OCI-M2 (cell line): ENCODE results near the gene RIMS3.
"Not testable (repeated sequence)": the region's sequence is repeated elsewhere in the genome, so short reads cannot be mapped to it uniquely, and the experiment has no call there.

Experiments used
- DNase-seq: peaks from one replicate; lab custom pipeline; 2025; ENCODE audit not compliant: unreplicated experiment; lab: John Stamatoyannopoulos, UW

RIMS3 gene

DNA sequence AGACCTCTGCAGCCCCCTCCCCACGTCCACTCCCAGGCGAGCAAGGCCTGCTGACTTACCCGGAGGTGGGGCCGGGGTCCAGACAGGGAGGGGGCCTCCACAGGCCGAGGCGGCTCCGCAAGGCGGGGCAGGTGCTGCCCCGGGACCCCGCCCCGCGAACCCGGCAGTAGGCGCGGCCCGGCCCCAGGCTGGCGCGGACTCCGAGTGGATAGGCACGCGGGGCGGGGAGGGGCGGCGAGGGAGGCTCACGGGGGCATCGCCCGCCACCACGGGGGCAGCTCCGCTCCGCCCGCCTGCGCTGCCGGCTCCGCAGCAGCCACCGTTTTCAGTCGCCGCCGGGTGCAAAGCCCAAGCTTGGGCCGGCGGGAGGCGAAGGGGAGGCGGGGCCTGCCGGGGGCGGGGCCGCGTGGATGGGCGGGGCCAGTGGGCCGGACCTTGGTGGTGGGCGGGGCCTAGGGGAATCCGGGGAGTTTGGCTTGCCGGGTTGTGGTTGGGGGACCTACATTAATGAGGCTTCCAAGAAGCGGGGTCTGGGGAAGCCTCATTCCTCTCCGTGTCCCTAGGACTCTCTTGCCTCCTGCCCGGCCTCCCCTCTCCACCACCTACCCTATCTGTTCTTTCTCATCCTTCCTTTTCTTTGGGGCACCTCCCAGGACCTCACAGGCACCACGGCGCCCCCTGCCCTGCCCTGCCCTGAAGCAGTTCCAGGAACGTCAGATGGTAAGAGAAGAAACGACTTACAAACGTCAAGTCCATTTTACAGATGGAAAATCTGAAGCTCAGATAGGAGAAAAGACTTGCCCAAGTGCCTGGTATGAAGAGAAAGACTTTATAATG, at the start of gene RIMS3:
TSS of gene RIMS3 (minus strand) at position 348 of the 837 bp plus-strand sequence. CDS start 23,757 bp downstream, outside the sequence.
- DNase-seq = peak; percentile 70

DNA sequence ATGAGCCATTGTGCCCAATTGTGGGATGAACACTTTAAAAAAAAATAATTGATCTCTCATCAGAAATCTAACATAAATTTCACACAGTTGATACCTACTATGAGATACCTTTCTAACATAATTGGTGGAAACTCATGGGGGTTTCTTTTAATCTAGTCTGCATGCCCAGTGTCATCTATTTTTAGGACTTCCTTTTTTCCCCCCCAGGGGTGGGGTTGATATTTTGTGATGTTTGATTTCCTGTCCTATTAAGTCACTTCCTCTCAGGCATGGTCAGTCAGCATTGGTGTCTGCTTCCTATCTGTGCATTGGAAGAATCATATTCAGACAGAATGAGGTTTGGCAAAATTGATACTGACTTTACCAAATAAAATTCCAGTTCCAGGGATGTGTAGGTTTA, 47.5 kb upstream of the RIMS3 start:
- no peak for DNase-seq

- DNase-seq = no peak
Measured at GRCh38 chr1:40712405-40712944, 47.0 kb upstream of the RIMS3 start.

DNA sequence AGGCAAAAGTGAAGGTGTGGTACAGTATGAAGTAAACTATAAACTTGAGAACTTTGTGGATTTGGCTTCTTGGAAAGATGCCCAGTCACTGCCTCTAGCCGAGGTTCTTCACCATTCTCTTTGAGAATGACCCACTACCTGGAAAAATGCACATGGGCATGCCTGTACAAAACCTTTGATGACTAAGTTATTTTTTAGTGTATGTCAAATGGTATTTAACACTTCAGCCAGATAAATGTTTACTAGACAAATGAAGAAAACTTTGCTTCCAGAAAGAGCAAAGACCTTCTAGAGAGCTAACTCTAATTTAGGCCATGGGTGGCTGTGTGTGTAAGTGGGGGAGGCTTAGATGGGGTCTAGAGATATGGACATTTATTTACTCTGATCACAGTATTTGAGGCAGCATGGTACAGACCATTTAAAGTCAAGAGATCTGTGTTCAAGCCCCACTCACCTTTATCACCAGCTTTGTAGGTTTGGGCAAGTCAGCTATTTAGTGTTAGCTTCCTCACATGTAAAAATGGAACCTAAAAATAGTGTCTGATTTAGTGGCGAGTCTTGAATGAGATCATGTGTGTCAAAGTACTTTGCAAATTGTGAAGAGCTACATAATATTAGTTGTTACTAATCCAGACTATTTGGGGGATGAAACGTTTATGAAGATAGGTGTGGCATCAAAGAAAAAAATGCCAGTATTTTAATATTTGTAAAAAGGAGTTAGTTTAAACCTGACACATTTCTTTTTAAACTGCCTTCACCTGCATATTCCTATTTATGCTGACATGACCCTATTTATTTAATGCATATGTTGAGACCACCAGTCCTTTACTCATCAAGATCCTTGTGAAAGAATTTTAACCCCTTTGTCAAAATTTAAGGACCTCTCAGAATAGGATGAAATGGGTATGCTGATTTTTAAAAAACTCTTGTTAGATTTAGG, 46.3 kb upstream of the RIMS3 start:
- no peak for DNase-seq

DNA sequence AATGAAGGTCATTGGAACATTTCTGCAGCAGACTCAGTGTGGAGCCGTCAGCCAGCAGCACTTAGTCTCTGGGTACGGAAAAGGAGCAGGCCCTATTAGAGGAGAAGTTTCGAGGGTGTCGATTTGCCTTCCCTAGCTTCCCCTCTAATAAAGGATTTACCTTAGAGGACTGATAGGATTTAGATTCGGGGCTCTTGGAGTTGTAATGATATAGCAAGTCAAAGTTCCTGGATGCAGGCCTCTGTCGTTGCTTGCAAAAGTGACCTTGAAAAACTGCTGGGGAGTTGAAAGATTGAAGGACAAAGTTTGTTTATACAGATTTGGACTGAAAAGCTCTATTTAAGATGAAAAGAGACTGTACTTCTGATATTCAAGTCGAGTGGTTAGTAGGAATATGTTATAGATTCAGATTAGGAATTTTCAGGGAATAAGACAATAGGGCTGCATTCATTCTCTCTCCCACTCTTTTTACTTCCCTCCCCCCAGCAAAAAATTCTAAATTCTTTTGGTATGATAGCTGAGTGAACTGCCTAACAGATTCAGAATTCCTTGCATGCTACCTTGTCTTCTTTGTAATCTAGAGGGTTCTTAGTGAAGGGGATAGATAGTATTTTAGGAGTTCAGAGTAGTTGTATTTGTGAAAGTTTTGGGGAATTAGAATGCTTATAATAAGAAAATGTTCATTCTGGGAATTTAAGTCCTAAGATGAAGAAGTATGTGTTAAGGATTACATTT, 45.3 kb upstream of the RIMS3 start:
- DNase-seq = no peak

DNA sequence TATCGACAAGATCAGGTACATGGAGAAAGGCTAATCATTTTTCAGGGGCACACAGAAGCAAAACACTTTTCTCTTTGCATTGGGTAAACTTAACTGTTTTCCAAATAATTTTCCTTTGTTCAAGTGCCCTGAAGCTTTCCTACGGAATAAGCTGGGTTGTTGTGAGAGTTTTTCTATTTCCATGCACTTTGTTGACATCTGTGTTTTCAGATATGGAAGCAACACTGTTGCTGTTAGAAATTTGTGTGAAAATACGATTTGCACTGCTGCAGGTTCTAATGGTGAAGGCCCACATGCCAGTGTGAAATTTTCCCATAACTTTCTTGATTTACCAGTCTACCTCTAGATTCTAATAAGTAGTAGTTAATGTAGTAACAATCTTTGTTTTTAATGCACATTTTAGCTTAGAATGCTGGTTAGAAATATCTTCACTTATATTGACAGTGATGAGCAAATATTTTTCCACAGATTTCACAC, 44.4 kb upstream of the RIMS3 start:
- no peak for DNase-seq

GRCh38 chr1:40709100-40709801, 43.8 kb upstream of the RIMS3 start:
- DNase-seq = peak; percentile 85

GRCh38 chr1:40708750-40709099, 43.2 kb upstream of the RIMS3 start:
- no peak for DNase-seq

DNA sequence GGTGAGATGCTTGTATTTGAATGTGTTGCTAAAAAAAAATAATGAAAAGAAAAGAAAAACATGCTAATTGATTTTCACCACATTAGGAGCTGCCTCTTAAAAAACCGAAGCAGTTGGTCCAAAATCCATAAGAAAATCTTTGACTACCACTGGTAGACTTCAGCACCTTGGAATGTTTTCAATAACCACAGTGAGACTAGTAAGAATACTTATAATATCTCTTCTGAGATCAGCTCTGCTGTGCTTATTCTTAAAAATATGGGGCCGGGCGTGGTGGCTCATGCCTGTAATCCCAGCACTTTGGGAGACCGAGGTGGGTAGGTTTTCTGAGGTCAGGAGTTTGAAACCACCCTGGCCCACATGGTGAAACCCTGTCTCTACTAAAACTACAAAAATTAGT, 41.1 kb upstream of the RIMS3 start:
- no peak for DNase-seq

DNA sequence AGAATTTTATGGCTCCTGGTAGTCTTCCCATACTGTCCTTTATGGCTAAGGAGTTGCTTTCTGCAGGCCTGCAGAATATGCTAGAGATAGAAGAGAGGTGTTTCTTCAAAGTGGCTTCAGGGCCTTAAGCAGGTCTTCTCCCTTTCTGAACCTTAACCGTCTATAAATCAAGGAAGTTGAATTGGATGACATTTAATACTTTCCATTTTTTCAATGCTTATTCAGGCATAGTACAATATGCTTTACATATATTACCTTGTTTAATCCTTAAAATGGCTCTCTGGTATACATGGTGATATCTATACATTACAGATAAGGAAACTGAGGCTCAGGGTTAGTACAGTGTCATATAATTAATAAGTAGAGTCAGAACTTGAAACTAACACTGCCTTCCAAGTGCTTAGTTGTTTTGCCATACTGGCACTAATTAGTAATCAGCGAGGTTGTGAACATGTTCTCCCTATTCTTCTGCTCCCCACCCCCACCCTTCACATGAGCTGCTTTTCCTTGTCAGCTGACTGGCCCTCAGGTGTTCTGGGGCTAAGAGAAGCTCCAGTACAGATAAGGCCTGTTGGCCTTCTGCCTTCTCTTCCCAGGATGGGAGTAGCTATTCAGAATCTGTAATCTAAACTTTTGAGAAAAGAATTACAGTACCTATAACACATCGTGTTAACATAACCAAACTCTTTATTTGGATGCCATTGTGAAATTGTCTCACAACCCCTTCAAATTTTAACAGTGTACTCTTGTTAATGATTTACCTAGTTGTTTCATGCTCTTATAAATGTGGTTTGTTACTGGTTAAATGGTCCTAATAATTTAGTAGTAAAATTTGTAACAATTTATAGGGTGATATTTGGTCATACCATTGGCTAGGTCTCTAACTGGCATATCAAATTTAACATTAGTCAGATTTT, 39.6 kb upstream of the RIMS3 start:
- no peak for DNase-seq

DNA sequence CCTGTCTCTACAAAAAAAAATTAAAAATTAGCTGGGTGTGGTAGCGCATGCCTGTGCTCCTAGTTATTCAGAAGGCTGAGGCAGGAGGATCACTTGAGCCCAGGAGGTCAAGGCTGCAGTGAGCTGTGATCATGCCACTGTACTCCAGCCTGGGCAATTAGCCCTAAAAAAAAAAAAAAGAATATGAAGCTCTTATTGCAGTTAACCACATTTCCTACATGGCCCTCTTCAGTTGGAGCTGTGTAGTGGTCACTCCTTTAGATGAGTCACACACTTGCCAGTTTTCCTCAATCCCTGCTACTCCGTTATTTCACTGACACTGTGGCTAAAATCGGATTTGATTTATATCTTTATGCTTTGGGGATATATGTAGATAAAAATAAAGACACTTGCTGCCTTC, 37.8 kb upstream of the RIMS3 start:
- DNase-seq = no peak

- not testable (repeated sequence) for DNase-seq
Measured at GRCh38 chr1:40702810-40703209, 37.3 kb upstream of the RIMS3 start.

DNA sequence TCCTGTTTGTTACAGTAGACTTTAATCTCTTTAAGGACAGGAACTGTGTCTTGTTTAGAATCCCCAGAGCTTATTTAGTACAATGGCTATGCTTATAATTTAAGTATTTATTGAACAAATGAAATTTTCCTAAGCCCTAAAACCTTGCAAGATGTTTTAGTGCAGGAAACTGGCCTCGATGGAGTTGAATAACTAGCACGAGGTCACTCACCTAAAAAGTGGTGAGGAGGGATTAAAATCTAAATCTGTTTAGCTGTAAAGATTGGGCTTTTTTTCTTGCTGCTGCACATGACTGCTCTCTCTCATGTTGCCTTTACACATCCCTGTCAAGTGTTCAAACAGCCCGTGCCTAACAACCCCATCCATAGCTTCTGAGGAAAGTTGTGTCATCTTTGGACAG, 36.2 kb upstream of the RIMS3 start:
- no peak for DNase-seq

DNA sequence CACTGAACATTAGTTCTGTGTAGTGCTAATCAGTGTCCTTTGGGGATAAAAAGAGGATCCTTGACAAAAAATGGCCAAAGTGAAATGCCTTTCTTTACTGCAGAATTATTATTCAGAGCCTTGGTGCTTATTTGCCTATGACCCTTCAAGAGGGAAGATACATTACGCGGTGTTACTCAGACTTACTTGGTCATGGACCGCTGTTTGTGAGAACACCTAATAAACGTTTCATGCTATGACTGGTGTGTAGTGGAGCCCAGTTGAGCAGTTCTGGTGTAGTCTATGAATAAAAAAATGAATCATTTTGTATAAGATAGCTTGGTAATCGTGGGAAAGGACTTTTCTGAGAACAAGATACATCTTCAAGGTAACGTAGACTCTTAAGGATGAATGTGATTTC, 34.3 kb upstream of the RIMS3 start:
- no peak for DNase-seq

DNA sequence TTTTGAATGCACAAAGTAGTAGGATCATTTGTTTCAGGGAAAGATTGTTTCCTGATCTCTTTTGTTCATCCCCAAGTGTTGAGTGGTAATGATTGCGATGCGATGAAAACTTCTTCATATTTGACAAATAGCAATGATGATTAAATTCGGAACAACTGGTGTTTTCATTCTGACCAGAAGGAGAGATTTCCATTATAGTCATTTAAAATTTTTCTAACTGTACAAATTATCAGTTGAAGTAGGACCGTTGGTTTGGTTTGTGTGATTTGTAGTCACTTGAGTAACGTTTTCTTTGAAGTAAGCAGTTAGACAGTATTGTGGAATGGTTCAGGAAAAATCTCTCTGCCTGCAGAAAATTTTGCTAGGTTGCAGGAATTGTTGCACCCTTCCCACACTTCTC, 32.0 kb upstream of the RIMS3 start:
- no peak for DNase-seq

DNA sequence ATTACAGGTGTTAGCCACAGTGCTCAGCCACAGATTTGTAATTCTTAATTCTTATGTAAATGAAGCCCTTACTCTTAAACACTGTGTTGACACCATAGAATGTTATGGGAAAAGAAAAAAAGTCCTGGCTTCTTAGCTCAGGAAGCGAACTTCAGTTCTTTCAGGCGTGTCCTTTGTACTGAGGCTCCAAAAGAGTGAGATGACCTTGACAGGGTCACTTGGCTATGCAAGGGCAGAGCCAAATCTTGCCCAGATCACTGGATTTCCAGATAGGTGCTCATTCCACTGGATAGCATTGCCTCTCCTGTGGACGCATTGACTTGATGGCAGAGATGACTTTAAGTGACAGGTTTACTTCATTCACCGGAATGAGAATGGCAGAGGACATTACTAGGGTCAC, 30.8 kb upstream of the RIMS3 start:
- DNase-seq = no peak

- DNase-seq = no peak
Measured at GRCh38 chr1:40694353-40694874, 28.9 kb upstream of the RIMS3 start.

DNA sequence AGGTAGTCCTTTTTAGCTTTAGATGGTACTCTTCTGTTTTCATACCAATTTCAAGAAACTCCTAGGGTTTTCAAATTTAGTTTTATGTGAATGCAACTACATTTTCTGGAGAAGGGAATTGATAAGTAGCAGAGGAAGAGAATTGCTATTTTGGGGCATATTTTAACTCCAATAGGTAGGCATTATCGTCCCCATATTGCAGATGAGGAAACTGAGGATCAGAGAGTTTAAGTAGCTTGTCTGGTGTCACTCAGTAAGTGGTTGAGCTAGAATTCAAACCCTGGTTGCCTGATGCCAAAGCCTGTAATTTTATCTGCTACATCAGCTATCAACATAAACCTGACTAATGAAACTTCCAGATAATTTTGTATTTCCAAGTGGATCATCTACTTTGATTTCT, 27.9 kb upstream of the RIMS3 start:
- no peak for DNase-seq

DNA sequence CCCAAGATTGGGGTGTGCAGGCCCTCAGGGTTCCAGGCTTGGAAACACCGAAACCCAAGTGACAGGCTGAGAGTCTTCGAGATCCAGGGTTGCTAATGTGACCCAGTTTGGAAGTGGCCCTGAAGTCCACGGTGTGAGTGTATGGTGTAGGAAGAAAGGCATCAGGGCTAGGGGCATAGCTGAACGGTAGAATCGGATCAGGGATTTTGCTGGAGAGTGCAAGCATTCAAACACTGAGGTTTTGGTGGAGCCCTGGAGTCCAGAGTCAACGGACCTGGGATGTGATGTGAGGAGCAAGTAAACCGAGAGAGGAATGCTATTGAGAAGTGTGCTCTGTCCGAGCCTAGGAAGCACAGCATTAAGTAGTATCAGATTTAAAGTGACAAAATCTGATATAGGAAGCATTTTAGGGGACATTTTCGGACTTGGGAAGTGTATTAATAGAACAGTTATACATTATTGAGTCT, 27.0 kb upstream of the RIMS3 start:
- DNase-seq = no peak
